Endothelial cell of umbilical vein (primary cell): ENCODE results near the gene EGLN1. TPM values are rescaled to one million over a fixed set of nuclear protein-coding genes. Genes with fewer than 3 reads are reported as not detected.
A peak's percentile ranks its signal among the peaks of the same experiment; 100 is the strongest.

ENCODE experiments used
- BruUV-seq: library from RNA; stranded (reverse); fragments of 400-500 nt; replicated peaks from 2 replicates; lab custom pipeline; 2021; lab: Mats Ljungman, UMichigan
- CTCF ChIA-PET: fragments of 300-600, 350-600 bp; sonication (Branson Sonifier 250); formaldehyde crosslinking; loops from one replicate; lab custom pipeline; 2021; ENCODE audit warnings: antibody characterized with exemption, inconsistent platforms; lab: Charles Lee
- POLR2A ChIA-PET: fragments of 300-600, 350-600 bp; sonication (Branson Sonifier 250); formaldehyde crosslinking; loops from one replicate; lab custom pipeline; 2021; ENCODE audit warnings: antibody characterized with exemption, inconsistent platforms; lab: Charles Lee
- DNase-seq: peaks from one replicate; pipeline ENCODE4 v3.0.0-alpha.2; 2011; ENCODE audit warnings: low read depth, low spot score
- FAIRE-seq: peaks from 2 replicates; lab custom pipeline; 2011; peaks lifted over from hg19 to GRCh38; lab: Jason Lieb, UNC
- H2AFZ ChIP-seq: 2 replicates; pipeline ENCODE4 v1.6.0; 2012; ENCODE audit warnings: low read depth, low read length, control low read depth, inconsistent platforms
- H3K27ac ChIP-seq: 2 replicates; pipeline ENCODE4 v1.5.1; 2011; ENCODE audit warnings: low read depth, mild to moderate bottlenecking, control low read depth, low read length, moderate library complexity; ENCODE audit not compliant: insufficient read depth
- H3K27me3 ChIP-seq, 2 experiments: 2 replicates each; pipeline versions ENCODE4 v1.6.0 to v1.6.1; 2011; ENCODE audit warnings: low read length in 2 of 2, mixed read lengths in 1 of 2; ENCODE audit not compliant: control insufficient read depth in 2 of 2, insufficient read depth in 2 of 2
- H3K36me3 ChIP-seq, 2 experiments: 2 replicates in 1 of 2; 3 replicates in 1 of 2; pipeline ENCODE4 v1.5.1; 2011; ENCODE audit warnings: low read length in 2 of 2, mild to moderate bottlenecking in 1 of 2, moderate library complexity in 1 of 2; ENCODE audit not compliant: control insufficient read depth in 2 of 2, insufficient read depth in 2 of 2; ENCODE audit errors: extremely low read depth in 1 of 2
- H3K4me1 ChIP-seq: 3 replicates; pipeline ENCODE4 v1.5.1; 2011; ENCODE audit warnings: mild to moderate bottlenecking, low read length; ENCODE audit not compliant: control insufficient read depth, insufficient read depth; ENCODE audit errors: extremely low read depth
- H3K4me2 ChIP-seq: 2 replicates; pipeline ENCODE4 v1.6.1; 2011; ENCODE audit warnings: low read length, control low read depth, mixed read lengths; ENCODE audit not compliant: insufficient read depth
- H3K4me3 ChIP-seq, 3 experiments: fragments of 200-600 bp in 1 of 3; sonication (generic), shearing (Covaris generic) in 1 of 3; replicated peaks in 1 of 3; 2 replicates each; pipeline ENCODE4 v1.5.1; 2011 to 2016; ENCODE audit warnings: control low read depth in 3 of 3, low read length in 3 of 3, mild to moderate bottlenecking in 2 of 3, inconsistent platforms in 1 of 3, low read depth in 1 of 3, moderate library complexity in 1 of 3; ENCODE audit not compliant: insufficient read depth in 1 of 3
- H3K79me2 ChIP-seq: 2 replicates; pipeline ENCODE4 v1.6.0; 2012; ENCODE audit warnings: low read length, inconsistent platforms; ENCODE audit not compliant: control insufficient read depth, insufficient read depth
- H3K9ac ChIP-seq: replicated peaks from 2 replicates; pipeline ENCODE3; 2011; ENCODE audit warnings: low read length, control low read depth; ENCODE audit not compliant: insufficient read depth; ENCODE audit errors: extremely low read depth
- H3K9me1 ChIP-seq: replicated peaks from 3 replicates; pipeline ENCODE4 v1.6.0; 2011; ENCODE audit warnings: mild to moderate bottlenecking, low read length; ENCODE audit not compliant: control insufficient read depth, insufficient read depth; ENCODE audit errors: extremely low read depth
- H3K9me3 ChIP-seq: replicated peaks from 2 replicates; pipeline ENCODE4 v1.5.1; 2012; ENCODE audit warnings: low read length, inconsistent platforms; ENCODE audit not compliant: control insufficient read depth, insufficient read depth
- H4K20me1 ChIP-seq: replicated peaks from 2 replicates; pipeline ENCODE3; 2011; ENCODE audit warnings: mild to moderate bottlenecking, low read length; ENCODE audit not compliant: control insufficient read depth, insufficient read depth; ENCODE audit errors: extremely low read depth
- CTCF ChIP-seq, 2 donors: IDR thresholded peaks; 1 replicate in 1 of 2; 2 replicates in 1 of 2; pipeline ENCODE4 v1.5.1; 2011; ENCODE audit warnings: low read length in 2 of 2, mild to moderate bottlenecking in 2 of 2, moderate library complexity in 2 of 2, control low read depth in 1 of 2, inconsistent platforms in 1 of 2, low read depth in 1 of 2; ENCODE audit not compliant: insufficient read depth in 1 of 2; ENCODE audit errors: extremely low read depth in 1 of 2
- EZH2 ChIP-seq: IDR thresholded peaks from 2 replicates; pipeline ENCODE4 v1.6.1; 2012; ENCODE audit warnings: borderline replicate concordance, low read depth, mild to moderate bottlenecking, moderate library complexity, low read length, inconsistent platforms; ENCODE audit not compliant: severe bottlenecking
- FOS ChIP-seq: IDR thresholded peaks from 2 replicates; pipeline ENCODE4 v1.6.1; 2011; ENCODE audit warnings: mild to moderate bottlenecking, low read length, moderate library complexity, borderline replicate concordance; ENCODE audit not compliant: insufficient read depth
- GATA2 ChIP-seq: IDR thresholded peaks from 2 replicates; pipeline ENCODE4 v1.7.0; 2011; ENCODE audit warnings: low read depth, mild to moderate bottlenecking, moderate library complexity, mixed read lengths, low read length; ENCODE audit not compliant: insufficient read length, insufficient read depth
- JUN ChIP-seq: IDR thresholded peaks from 2 replicates; pipeline ENCODE4 v1.6.1; 2011; ENCODE audit warnings: borderline replicate concordance, low read depth; ENCODE audit not compliant: insufficient read length, insufficient read depth
- MAX ChIP-seq: IDR thresholded peaks from 2 replicates; pipeline ENCODE4 v1.6.1; 2011; ENCODE audit not compliant: insufficient read depth, insufficient read length
- MYC ChIP-seq: IDR thresholded peaks from one replicate; pipeline ENCODE4 v1.6.1; 2011; ENCODE audit warnings: mild to moderate bottlenecking, low read depth, low read length
- POLR2A ChIP-seq: IDR thresholded peaks from 2 replicates; pipeline ENCODE4 v1.6.1; 2012; ENCODE audit warnings: low read depth, mild to moderate bottlenecking, control low read depth, low read length
- POLR2AphosphoS5 ChIP-seq: IDR thresholded peaks from 2 replicates; pipeline ENCODE4 v1.6.1; 2012; ENCODE audit warnings: low read depth, mild to moderate bottlenecking, control low read depth, low read length, moderate library complexity; ENCODE audit not compliant: insufficient read depth
- dilution Hi-C: fragments of 300-500 bp; cut with MboI; formaldehyde crosslinking; loops from one replicate; pipeline ENCODE4 v1.15.0; 2019; ENCODE audit warnings: low sequenced_read_pairs; ENCODE audit not compliant: extremely low pct_ligation_motif_present
- intact Hi-C: fragments of 100-400 bp; cut with micrococcal nuclease; formaldehyde crosslinking; loops from one replicate; pipeline ENCODE4 v1.10.0; 2022
- polyA plus RNA-seq, 4 experiments: library from polyadenylated mRNA; depleted of rRNA in 3 of 4; stranded (reverse) in 3 of 4; unstranded in 1 of 4; fragments of >200 nt; gene quantifications; 2 replicates each; pipeline versions ENCODE4 v1.2.1 to v1.2.3, GENCODE V29; 2011 to 2012; ENCODE audit warnings: missing spikeins in 1 of 4
- total RNA-seq: library from RNA; stranded (reverse); gene quantifications from 2 replicates; pipeline ENCODE4 v1.2.3, GENCODE V29; 2021

EGLN1 gene
- total and polyA plus RNA-seq, 2 donors (not counting 3 experiments of a cell fraction or from before 2014, with no cell fraction given), result 13.7 to 38.1 TPM

GRCh38 chr1:231415018-231415583 lies 7.0 kb downstream of the EGLN1 start:
- ChIA-PET CTCF (interaction anchor here (0.9 to 1.3 kb wide), 4 partner anchors 9 to 26 kb away, joined by 3 to 5 read pairs (median 3); no protein-coding TSS in a partner anchor), POLR2A (interaction anchor here (1.0 kb wide), 1 partner anchor 20 kb away, joined by 3 read pairs; no protein-coding TSS in a partner anchor)
- H3K9ac ChIP-seq, result no peak overlapping the region
- intact Hi-C loops, result no loop called here
- no peak overlapping the region for H3K4me3 ChIP-seq
- no peaks in the 10 kb centered on the region for H3K9me3 ChIP-seq
- no TSS peak for BruUV-seq
- no peaks in the 10 kb centered on the region for H3K9me1 ChIP-seq
- H3K4me1 ChIP-seq, result peaks cover 25% of the 10 kb centered on the region
- H4K20me1 ChIP-seq, result peaks cover 9% of the 10 kb centered on the region
- H3K27me3 ChIP-seq, result no peaks in the 10 kb centered on the region
- TF ChIP-seq POLR2AphosphoS5, result no peak
- no peak for TF ChIP-seq EZH2
- no peaks in the 10 kb centered on the region for H3K36me3 ChIP-seq
- no peak overlapping the region for H3K4me2 ChIP-seq
- DNase-seq (no peak), FAIRE-seq (no peak)
- no peak overlapping the region for H3K27ac ChIP-seq
- dilution Hi-C loops, result no loop called here
- H2AFZ ChIP-seq, result no peak overlapping the region
- H3K79me2 ChIP-seq, result peaks cover 96% of the 10 kb centered on the region

- BruUV-seq, result no TSS peak
- no peak overlapping the region for H3K4me2 ChIP-seq
- DNase-seq, result peak; percentile 7
- peaks cover 9% of the 10 kb centered on the region for H4K20me1 ChIP-seq
- peaks cover 96% of the 10 kb centered on the region for H3K79me2 ChIP-seq
- H3K36me3 ChIP-seq, result no peaks in the 10 kb centered on the region
- H3K4me3 ChIP-seq, result no peak overlapping the region
- H3K9me3 ChIP-seq, result no peaks in the 10 kb centered on the region
- intact Hi-C loops, result no loop called here
- H3K9me1 ChIP-seq, result no peaks in the 10 kb centered on the region
- ChIA-PET CTCF (interaction anchor here (0.9 to 2.2 kb wide), 6 partner anchors 10 to 170 kb away, joined by 3 to 5 read pairs (median 3); no protein-coding TSS in a partner anchor), POLR2A (interaction anchor here (1.0 kb wide), 1 partner anchor 19 kb away, joined by 3 read pairs; no protein-coding TSS in a partner anchor)
- dilution Hi-C loops, result no loop called here
- TF ChIP-seq POLR2AphosphoS5 (no peak), MAX (no peak), EZH2 (no peak), GATA2 (no peak), FOS (no peak), JUN (no peak), CTCF (IDR thresholded peaks at IDR 0.05; ENCODE audit: extremely low read depth in 1 of 2, insufficient read depth in 1 of 2, low read depth in 1 of 2, low read length in 2 of 2) (no peak), MYC (no peak), POLR2A (no peak)
- H3K27me3 ChIP-seq, result no peaks in the 10 kb centered on the region
- no peak overlapping the region for H2AFZ ChIP-seq
- no peak overlapping the region for H3K9ac ChIP-seq
- H3K4me1 ChIP-seq, result peaks cover 23% of the 10 kb centered on the region
- H3K27ac ChIP-seq, result no peak overlapping the region
- no peak for FAIRE-seq
These were observed 7.6 kb downstream of the EGLN1 start for GRCh38 chr1:231414260-231415016.
